Smooth muscle cell (in vitro differentiated cells): ENCODE measurements around the gene GGTLC2. TPM values are rescaled to one million over a fixed set of nuclear protein-coding genes. Genes with fewer than 3 reads are reported as not detected.

Experiments used
- DNase-seq: peaks from one replicate; lab custom pipeline; 2025; ENCODE audit not compliant: unreplicated experiment; lab: John Stamatoyannopoulos, UW
- H2AFZ ChIP-seq: fragments of 200-600 bp; sonication (generic); 2 replicates; pipeline ENCODE4 v1.6.0; 2016; ENCODE audit warnings: antibody characterized with exemption, low read depth, mild to moderate bottlenecking
- H3F3A ChIP-seq: fragments of 200-600 bp; sonication (generic); 2 replicates; pipeline ENCODE4 v1.6.0; 2017; ENCODE audit warnings: antibody characterized with exemption, low read depth
- H3K27ac ChIP-seq: fragments of 200-600 bp; sonication (generic); 2 replicates; pipeline ENCODE4 v1.5.1; 2016; ENCODE audit warnings: low read depth, mild to moderate bottlenecking
- H3K27me3 ChIP-seq: fragments of 200-600 bp; sonication (generic); 2 replicates; pipeline ENCODE4 v1.6.1; 2016; ENCODE audit warnings: low read depth, mild to moderate bottlenecking
- H3K36me3 ChIP-seq: fragments of 200-600 bp; sonication (generic); 2 replicates; pipeline ENCODE4 v1.5.1; 2016; ENCODE audit warnings: low read depth
- H3K4me1 ChIP-seq: fragments of 200-600 bp; sonication (generic); 2 replicates; pipeline ENCODE4 v1.5.1; 2016; ENCODE audit warnings: low read depth
- H3K4me2 ChIP-seq: fragments of 200-600 bp; sonication (generic); 2 replicates; pipeline ENCODE4 v1.6.0; 2016; ENCODE audit warnings: mild to moderate bottlenecking
- H3K4me3 ChIP-seq: fragments of 200-600 bp; sonication (generic); 2 replicates; pipeline ENCODE4 v1.5.1; 2016; ENCODE audit warnings: mild to moderate bottlenecking
- H3K79me2 ChIP-seq: fragments of 200-600 bp; sonication (generic); 2 replicates; pipeline ENCODE4 v1.6.0; 2016; ENCODE audit warnings: low read depth, mild to moderate bottlenecking
- H3K9ac ChIP-seq: fragments of 200-600 bp; sonication (generic); 2 replicates; pipeline ENCODE4 v1.6.0; 2016; ENCODE audit warnings: low read depth
- H3K9me3 ChIP-seq: fragments of 200-600 bp; sonication (generic); replicated peaks from 2 replicates; pipeline ENCODE4 v1.5.1; 2016; ENCODE audit warnings: low read depth
- H4K20me1 ChIP-seq: fragments of 200-600 bp; sonication (generic); 2 replicates; pipeline ENCODE4 v1.6.0; 2016; ENCODE audit warnings: low read depth
- CTCF ChIP-seq: fragments of 200-600 bp; sonication (generic); IDR thresholded peaks from 2 replicates; pipeline ENCODE4 v1.5.1; 2017; ENCODE audit warnings: borderline replicate concordance, mild to moderate bottlenecking, antibody characterized with exemption; ENCODE audit not compliant: insufficient read depth, poor library complexity, severe bottlenecking
- WGBS: methylation state at CpG from one replicate; pipeline ENCODE4 v1.1.7; 2016; ENCODE audit warnings: low lambda C conversion rate; 5-methylcytosine and 5-hydroxymethylcytosine counted together
- polyA plus RNA-seq: library from polyadenylated mRNA; unstranded; fragments of >200 nt; fragmentation: Nextera tagmentation; extraction: Ambion mirVana; gene quantifications from 2 replicates; pipeline ENCODE4 v1.2.1, GENCODE V29; 2016
- total RNA-seq: library from RNA; depleted of rRNA; stranded (reverse); fragments of >200 nt; gene quantifications from 2 replicates; pipeline ENCODE4 v1.2.3, GENCODE V29; 2014

Gene GGTLC2
- total and polyA plus RNA-seq, 2 experiments from 2014 or later = not detected

GRCh38 chr22:22682807-22683667, 38.6 kb downstream of the GGTLC2 start:
- H3K36me3 ChIP-seq = no peaks in the 10 kb centered on the region
- no peak overlapping the region for H2AFZ ChIP-seq
- H3K9me3 ChIP-seq = no peaks in the 10 kb centered on the region
- TF ChIP-seq CTCF = no peak
- 73% methylated on average over 5 of the region's 5 CpGs for WGBS
- H4K20me1 ChIP-seq = no peaks in the 10 kb centered on the region
- no peak overlapping the region for H3K27ac ChIP-seq
- peaks cover 12% of the 10 kb centered on the region for H3K27me3 ChIP-seq
- no peaks in the 10 kb centered on the region for H3F3A ChIP-seq
- no peak for DNase-seq
- no peaks in the 10 kb centered on the region for H3K79me2 ChIP-seq
- H3K4me3 ChIP-seq = no peak overlapping the region
- H3K4me1 ChIP-seq = no peaks in the 10 kb centered on the region
- no peak overlapping the region for H3K9ac ChIP-seq
- no peak overlapping the region for H3K4me2 ChIP-seq

GRCh38 chr22:22683668-22684361, 39.4 kb downstream of the GGTLC2 start:
- no peaks in the 10 kb centered on the region for H3K9me3 ChIP-seq
- TF ChIP-seq CTCF = no peak
- no peaks in the 10 kb centered on the region for H3K4me1 ChIP-seq
- no peaks in the 10 kb centered on the region for H3K36me3 ChIP-seq
- WGBS = 78% methylated on average over 5 of the region's 5 CpGs
- no peak overlapping the region for H3K9ac ChIP-seq
- H2AFZ ChIP-seq = no peak overlapping the region
- H3F3A ChIP-seq = no peaks in the 10 kb centered on the region
- no peak for DNase-seq
- H3K79me2 ChIP-seq = no peaks in the 10 kb centered on the region
- peaks cover 12% of the 10 kb centered on the region for H3K27me3 ChIP-seq
- no peak overlapping the region for H3K4me2 ChIP-seq
- H4K20me1 ChIP-seq = no peaks in the 10 kb centered on the region
- no peak overlapping the region for H3K27ac ChIP-seq
- H3K4me3 ChIP-seq = no peak overlapping the region

- no peak overlapping the region for H3K27ac ChIP-seq
- WGBS = 43% methylated on average over 9 of the region's 9 CpGs
- no peak overlapping the region for H3K9ac ChIP-seq
Measured at GRCh38 chr22:22684580-22685561, 40.5 kb downstream of the GGTLC2 start.

More at GRCh38 chr22:22684580-22685561, 40.5 kb downstream of the GGTLC2 start:
- peak; percentile 26 for TF ChIP-seq CTCF
- DNase-seq = no peak
- no peak overlapping the region for H2AFZ ChIP-seq
- H3K9me3 ChIP-seq = no peaks in the 10 kb centered on the region
- no peaks in the 10 kb centered on the region for H3K79me2 ChIP-seq
- no peaks in the 10 kb centered on the region for H3K36me3 ChIP-seq
- peaks cover 7% of the 10 kb centered on the region for H3K27me3 ChIP-seq
- no peak overlapping the region for H3K4me3 ChIP-seq
- no peaks in the 10 kb centered on the region for H3F3A ChIP-seq
- H3K4me1 ChIP-seq = no peaks in the 10 kb centered on the region
- H3K4me2 ChIP-seq = no peak overlapping the region
- H4K20me1 ChIP-seq = no peaks in the 10 kb centered on the region
